GM12801 (cell line): ENCODE data around the gene BAG1.

ENCODE experiments used
- CTCF ChIP-seq: IDR thresholded peaks from one replicate; pipeline ENCODE4 v1.5.1; 2011; ENCODE audit warnings: control low read depth; ENCODE audit not compliant: insufficient read length; ENCODE audit errors: extremely low read depth

BAG1 gene

GRCh38 chr9:33202552-33203201, 61.8 kb downstream of the BAG1 start:
- no peak for TF ChIP-seq CTCF
